Cardiac septum (tissue), 1 donor: ENCODE results near the gene ALKBH3. TPM values are rescaled to one million over a fixed set of nuclear protein-coding genes. Genes with fewer than 3 reads are reported as not detected.

ENCODE experiments used
- DNase-seq: peaks from one replicate; pipeline ENCODE4 v3.0.0-alpha.2; 2020; ENCODE audit warnings: low spot score
- intact Hi-C: fragments of 100-400 bp; cut with DNase I; formaldehyde crosslinking; loops from one replicate; pipeline ENCODE4 v1.14.0; 2022
- total RNA-seq: library from RNA; stranded (reverse); fragmentation: NEBNext Ultra II Directional; extraction: Animal tissue kit (Norgen Biotek cat#: 25700); gene quantifications from one replicate; pipeline ENCODE4 v1.2.1, GENCODE V29; 2021
- donor health status: DM: no; HTN: no; CAD: no.

Gene ALKBH3
- total RNA-seq, 1 donor from 2014 or later, result 17.2 TPM

GRCh38 chr11:43879789-43880639 lies 617 bp upstream of the ALKBH3 start:
- intact Hi-C loops, result no loop called here
- no peak for DNase-seq

- intact Hi-C loops, result loop anchor here (5.0 kb wide), 1 partner anchor 94 kb away; no protein-coding TSS in a partner anchor
- DNase-seq, result no peak
Observed at GRCh38 chr11:43892851-43893250, 12.2 kb downstream of the ALKBH3 start.

- intact Hi-C loops, result loop anchor here (5.0 kb wide), 1 partner anchor 93 kb away; no protein-coding TSS in a partner anchor
- DNase-seq, result no peak
Observed at GRCh38 chr11:43894546-43894945, 13.9 kb downstream of the ALKBH3 start.

- no peak for DNase-seq
- intact Hi-C loops, result no loop called here
Observed at GRCh38 chr11:43895601-43896000, 15.0 kb downstream of the ALKBH3 start.

- no peak for DNase-seq
- intact Hi-C loops, result no loop called here
Observed at GRCh38 chr11:43898574-43898973, 17.9 kb downstream of the ALKBH3 start.

- intact Hi-C loops, result no loop called here
- DNase-seq, result no peak
Observed at GRCh38 chr11:43899094-43899493, 18.5 kb downstream of the ALKBH3 start.

GRCh38 chr11:43901551-43901950 lies 20.9 kb downstream of the ALKBH3 start:
- no peak for DNase-seq
- intact Hi-C loops, result no loop called here

- no peak for DNase-seq
- intact Hi-C loops, result no loop called here
Observed at GRCh38 chr11:43903078-43903477, 22.4 kb downstream of the ALKBH3 start.

GRCh38 chr11:43903969-43904368 lies 23.3 kb downstream of the ALKBH3 start:
- intact Hi-C loops, result no loop called here
- DNase-seq, result no peak

- intact Hi-C loops, result no loop called here
- DNase-seq, result no peak
Observed at GRCh38 chr11:43904742-43905535, 24.3 kb downstream of the ALKBH3 start.

GRCh38 chr11:43905813-43906241 lies 25.2 kb downstream of the ALKBH3 start:
- intact Hi-C loops, result no loop called here
- no peak for DNase-seq

GRCh38 chr11:43907028-43907975 lies 26.7 kb downstream of the ALKBH3 start:
- intact Hi-C loops, result no loop called here
- DNase-seq, result no peak

- DNase-seq, result no peak
- intact Hi-C loops, result no loop called here
Observed at GRCh38 chr11:43908191-43908590, 27.6 kb downstream of the ALKBH3 start.

GRCh38 chr11:43908683-43909082 lies 28.1 kb downstream of the ALKBH3 start:
- intact Hi-C loops, result no loop called here
- no peak for DNase-seq

- intact Hi-C loops, result no loop called here
- no peak for DNase-seq
Observed at GRCh38 chr11:43913829-43914380, 33.3 kb downstream of the ALKBH3 start.

- intact Hi-C loops, result no loop called here
Observed at GRCh38 chr11:43914466-43914865, 33.8 kb downstream of the ALKBH3 start.

GRCh38 chr11:43916621-43917020 lies 36.0 kb downstream of the ALKBH3 start:
- intact Hi-C loops, result no loop called here

More at GRCh38 chr11:43914466-43914865, 33.8 kb downstream of the ALKBH3 start:
- no peak for DNase-seq

GRCh38 chr11:43917851-43918250 lies 37.2 kb downstream of the ALKBH3 start:
- DNase-seq, result no peak
- intact Hi-C loops, result no loop called here

More at GRCh38 chr11:43916621-43917020, 36.0 kb downstream of the ALKBH3 start:
- DNase-seq, result no peak

- intact Hi-C loops, result no loop called here
- no peak for DNase-seq
Observed at GRCh38 chr11:43918662-43919061, 38.0 kb downstream of the ALKBH3 start.
